GM21737 (cell line): Measurements from ENCODE around the gene ROBO1.

Source experiments
- ATAC-seq: cut with Tn5 transposase; IDR thresholded peaks from one replicate; pipeline ENCODE4 v1.9.1; 2021; ENCODE audit warnings: mild to moderate bottlenecking, moderate library complexity; ENCODE audit not compliant: unreplicated experiment

ROBO1 gene

DNA sequence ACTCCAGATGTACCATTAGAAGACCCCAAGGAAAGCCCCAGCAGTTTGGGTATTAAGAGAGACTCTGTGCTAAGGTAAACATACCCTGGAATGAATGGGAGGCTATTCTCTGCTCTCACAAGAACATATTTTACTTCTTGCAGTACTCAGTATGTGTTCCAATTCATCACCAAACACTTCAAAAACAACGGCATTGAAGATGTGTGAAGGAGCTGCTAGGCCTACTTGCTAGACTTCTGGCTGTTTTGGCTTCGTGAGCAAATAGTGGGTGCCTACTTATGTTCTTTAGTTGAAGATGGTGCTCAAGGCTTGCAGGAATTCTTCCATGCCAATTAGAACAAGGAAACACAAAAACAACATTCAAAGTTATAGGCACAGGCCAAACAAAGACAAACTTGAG, 514.5 kb downstream of the ROBO1 start:
- ATAC-seq: no peak

DNA sequence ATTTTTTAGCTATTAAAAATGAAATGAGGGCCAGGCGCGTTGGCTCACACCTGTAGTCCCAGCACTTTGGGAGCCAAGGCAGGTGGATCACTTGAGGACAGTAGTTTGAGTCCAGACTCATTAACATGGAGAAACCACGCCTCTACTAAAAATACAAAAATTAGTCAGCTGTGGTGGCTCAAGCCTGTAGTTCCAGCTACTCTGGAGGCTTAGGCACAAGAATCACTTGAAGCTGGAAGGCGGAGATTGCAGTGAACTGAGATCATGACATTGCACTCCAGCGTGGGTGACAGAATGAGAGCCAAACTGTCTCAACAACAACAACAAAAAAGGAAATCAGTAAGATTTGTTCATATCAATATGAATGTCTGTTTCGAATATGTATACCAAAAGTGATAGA, 517.1 kb downstream of the ROBO1 start:
- no peak for ATAC-seq

DNA sequence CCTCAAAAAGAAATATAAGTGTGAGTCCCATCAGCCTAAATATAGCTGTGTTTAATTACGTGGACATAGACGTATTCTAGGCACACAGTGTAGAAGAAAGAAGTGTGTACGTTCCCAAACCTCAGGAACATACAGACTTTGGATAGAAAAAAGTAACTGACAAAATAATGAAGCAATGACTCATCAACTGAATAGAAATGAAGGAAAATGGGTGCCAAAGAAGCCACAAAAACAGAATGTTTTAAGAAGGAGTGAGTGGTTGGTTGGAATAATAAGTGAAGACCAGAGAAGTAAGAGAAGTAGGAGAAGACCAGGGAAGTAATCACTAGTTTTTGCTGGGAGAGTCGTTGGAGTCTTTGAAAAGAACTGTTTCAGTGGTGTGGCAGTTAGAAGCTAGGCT, 518.1 kb downstream of the ROBO1 start:
- ATAC-seq: no peak

DNA sequence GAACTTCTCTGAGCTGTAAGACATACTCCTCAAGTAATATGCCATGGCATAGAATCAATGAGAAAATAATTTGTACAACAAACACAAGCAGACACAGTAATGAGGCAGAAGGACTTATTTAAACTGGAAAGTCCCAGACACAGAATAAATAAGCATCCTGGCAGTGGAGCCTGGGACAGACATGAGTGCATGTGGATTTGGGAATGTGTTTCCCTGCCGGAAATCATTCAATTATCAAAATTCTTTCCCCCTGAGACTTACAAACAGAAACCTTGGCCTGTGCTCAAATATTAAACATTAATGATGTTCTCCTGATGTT, 520.1 kb downstream of the ROBO1 start:
- ATAC-seq: no peak

DNA sequence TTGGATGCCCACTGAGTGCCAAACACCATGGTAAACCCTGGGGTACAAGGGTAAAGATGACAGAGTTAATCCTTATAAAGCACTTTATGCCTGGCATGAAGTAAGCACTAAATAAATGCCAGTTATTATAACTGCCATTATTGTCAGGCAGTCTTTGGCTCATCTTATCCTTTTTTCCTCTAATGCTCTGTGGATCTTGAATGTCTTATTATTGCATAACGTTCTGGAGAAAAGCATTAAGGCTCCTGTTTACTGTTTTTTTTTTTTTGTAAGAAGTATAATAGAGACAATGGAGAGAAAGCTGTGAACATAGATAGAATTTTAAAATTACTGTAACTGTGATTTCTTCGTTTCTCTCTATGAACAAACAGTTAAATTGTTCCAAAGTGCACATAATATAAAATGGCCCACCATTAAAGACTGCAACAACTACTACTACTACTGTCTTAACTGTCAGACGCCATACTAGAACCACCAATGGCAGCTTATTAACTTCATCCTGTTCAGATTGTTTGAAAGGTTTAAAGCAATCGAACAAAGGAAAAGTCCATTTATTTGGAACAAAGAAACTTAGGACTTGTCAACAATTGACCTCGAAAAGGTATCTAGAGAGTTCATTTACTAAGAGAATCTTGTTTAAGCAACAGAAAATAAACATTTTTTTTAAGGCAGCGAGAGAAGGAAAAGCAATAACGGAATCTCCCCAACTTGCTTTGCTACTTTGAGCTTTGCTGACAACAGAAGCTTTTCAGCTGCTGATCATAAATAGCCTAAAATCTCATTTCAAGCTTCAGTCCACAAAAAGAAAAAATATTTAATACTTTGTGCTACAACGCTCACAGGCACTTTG, 520.7 kb downstream of the ROBO1 start:
- ATAC-seq: no peak

DNA sequence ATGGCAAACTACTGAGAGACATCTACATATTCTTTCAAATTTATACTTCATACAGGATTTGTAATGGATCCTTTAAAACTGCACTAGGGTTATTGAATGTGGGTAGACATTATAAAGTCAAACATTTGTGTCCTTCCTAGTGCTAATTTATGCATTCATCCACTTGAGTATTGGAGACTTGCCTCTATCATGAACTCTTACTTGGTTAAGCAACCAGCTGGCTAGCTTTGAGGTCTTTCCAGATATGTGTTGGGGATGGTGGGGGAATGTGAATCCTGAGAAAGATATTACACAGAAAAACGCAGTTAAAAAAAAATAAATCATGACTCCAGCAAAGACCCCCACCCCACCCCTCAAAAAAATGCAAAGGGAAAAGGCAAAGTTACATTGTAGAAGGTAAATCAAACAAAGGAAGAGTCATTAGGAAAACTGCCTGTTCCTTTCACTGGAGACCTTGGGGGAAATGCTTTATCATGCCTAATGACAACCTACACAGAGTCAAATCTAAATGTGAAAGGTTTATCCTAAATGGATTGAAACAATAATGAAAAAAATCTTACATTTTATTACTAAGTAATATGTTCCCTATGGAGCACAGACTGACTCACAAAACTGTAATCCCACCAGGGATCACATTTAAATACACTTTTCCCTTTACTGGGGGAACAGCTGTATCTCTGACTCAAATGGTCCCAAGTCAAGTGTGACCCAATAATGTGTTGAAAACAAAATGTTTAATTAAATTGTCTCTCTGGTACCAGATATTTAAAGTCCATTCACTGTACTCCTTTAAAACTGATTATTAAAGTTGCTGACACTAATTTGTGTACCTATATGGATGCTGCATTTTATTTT, 522.3 kb downstream of the ROBO1 start:
- ATAC-seq: no peak

DNA sequence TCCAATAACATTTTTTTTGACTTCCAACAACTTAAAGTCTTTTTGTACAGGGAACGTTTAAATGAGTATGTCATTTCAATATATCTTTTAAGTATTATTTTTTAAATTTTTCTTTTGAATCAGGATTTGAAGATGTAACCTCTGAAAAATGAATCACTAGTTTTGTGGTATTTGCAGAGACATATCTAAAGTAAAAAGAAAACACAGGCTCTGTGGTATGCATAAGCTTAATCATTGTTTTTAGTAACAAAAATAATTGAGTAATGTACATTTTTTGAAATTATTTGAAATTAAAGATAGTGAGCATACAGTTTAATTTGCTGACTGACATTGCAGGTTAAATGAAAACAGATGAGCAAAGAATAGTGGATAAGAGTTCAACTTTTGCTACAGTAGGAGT, 531.3 kb downstream of the ROBO1 start:
- ATAC-seq: no peak

DNA sequence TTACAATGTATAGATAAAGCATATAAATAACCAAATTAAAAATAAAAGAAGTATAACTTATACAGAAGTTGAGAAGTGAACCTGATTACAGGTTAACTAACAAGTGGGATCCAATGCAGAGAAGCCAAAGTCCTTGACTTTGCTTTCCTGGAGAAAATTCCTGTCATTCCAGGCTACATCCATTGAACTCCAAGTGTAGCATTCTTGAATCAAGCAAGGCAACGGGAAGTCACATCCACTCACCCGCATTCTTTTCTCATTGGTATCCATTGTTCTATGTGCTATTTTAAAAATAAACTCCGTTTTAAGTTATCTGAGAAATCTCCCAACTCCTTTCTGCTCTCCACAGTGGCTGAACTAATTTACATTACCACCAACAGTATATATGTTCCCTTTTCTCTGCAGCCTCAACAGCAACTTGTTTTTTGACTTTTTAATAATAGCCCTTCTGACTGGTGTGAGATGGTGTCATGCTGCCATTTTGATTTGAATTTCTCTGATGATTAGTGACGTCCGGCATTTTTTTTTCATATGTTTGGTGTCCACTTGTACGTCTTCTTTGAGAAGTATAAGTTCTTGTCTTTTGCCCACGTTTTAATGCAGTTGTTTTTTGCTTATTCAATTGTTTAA, 534.3 kb downstream of the ROBO1 start:
- no peak for ATAC-seq

DNA sequence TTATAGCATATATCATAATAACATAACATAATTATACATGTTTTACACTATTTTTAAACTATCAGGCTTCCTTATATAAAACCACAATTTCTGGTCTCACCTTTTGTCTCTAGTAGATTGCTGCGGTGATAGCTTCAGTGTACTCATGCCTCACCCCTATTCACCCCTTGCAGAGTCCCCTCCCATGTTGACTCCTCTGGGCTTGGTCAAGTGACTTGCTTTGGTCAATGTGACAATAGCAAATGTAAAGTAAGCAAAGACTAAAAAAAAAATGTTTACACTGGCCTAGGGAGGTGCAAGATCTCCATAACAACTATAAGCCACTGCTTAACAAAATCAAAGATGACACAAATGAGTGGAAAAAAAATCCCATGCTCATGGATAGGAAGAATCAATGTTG, 537.5 kb downstream of the ROBO1 start:
- ATAC-seq: no peak

DNA sequence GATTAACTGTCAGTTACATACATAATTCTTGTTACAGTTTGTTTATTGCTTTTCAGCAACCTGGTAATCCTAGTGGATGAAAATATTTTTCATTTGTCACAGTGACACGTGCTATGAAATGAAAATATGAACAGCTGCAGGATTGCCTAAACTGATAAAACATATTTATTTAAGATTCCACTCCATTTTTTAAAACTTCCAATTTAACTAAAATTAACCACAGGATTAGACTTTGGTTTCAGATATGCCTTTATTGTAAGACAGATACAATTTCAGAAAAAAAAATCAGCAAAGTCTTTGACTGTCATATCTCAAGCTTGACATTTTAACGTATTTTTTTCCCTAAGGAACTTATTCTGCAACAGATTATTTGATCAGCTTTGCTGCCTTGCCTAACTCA, 550.7 kb downstream of the ROBO1 start:
- no peak for ATAC-seq

DNA sequence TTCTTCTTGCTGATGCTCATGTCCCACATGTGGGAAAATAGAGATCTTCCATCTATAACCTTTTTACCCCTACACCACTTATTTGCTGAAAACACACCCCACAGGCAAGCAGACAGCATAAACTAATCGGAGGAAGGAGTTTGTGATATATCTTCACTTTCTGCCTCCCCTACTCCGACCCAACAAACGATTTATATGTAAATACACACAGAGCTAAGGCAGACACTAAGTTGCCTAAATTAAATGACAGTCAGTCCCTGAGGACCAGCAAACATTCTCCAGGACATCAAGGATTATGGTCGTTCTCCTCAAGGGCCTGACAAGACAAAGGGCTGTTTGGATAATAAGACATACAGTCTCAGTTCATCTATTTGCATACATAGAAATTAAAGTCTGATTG, 552.5 kb downstream of the ROBO1 start:
- ATAC-seq: no peak

DNA sequence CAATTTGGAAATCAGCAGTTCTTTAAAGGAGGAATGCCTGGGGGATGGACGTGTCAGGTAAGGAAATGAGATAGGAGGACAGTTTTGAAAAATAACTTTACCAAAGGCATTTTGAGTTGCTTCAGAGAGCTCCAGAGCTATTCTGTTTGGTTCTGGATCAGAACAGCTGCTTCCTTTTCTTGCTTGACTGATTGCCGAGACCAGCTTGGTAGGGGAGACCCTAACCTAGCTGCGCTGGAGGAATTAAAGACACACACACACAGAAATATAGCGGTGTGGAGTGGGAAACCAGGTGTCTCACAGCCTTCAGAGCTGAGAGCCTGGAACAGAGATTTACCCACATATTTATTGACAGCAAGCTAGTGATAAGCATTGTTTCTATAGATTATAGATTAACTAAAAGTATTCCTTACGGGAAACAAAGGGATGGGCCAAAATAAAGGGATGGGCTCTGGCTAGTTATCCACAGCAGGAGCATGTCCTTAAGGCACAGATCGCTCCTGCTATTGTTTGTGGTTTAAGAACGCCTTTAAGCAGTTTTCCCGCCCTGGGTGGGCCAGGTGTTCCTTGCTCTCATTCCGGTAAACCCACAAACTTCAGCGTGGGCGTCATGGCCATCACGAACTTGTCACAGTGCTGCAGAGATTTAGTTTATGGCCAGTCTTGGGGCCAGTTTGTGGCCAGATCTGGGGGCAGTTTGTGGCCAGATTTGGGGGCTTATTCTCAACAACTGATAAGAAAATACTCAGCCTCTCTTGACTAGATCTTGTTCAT, 556.0 kb downstream of the ROBO1 start:
- ATAC-seq: no peak

DNA sequence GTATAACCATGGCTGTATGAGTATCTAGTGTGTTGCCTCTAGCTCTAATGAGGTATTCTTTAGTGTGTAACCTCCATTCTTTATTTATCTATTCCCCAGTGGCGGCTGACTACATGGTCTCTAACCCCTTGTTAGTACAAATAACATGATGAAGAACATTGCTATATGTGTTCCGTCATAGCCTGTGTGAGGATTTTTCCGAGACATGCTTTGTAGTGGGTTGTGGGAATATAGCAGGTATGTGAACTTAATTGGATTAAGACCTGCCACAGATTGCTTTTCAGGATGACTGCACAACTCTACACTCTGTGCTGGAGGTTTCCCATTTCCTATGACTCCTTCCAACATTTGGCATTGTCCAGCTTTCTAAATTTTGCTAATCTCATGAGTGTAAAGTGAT, 563.4 kb downstream of the ROBO1 start:
- no peak for ATAC-seq

DNA sequence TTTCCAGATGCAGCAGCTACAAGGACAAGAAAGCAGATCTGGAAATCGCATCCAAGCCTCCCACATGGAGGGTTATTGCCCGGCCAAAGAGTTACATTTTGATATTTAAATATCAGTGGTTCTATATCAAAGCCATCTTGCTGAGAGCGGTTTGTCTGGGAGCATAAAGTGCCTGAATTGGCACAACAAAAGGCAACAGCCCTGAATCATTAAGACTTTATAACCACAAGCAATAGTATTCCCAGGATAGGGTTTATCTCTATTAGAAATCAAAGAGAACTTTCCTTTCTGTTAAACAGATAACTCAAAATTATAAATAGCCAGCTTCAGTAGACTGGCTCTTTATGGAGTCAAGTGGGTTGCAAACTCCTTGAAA, 564.7 kb downstream of the ROBO1 start:
- no peak for ATAC-seq

DNA sequence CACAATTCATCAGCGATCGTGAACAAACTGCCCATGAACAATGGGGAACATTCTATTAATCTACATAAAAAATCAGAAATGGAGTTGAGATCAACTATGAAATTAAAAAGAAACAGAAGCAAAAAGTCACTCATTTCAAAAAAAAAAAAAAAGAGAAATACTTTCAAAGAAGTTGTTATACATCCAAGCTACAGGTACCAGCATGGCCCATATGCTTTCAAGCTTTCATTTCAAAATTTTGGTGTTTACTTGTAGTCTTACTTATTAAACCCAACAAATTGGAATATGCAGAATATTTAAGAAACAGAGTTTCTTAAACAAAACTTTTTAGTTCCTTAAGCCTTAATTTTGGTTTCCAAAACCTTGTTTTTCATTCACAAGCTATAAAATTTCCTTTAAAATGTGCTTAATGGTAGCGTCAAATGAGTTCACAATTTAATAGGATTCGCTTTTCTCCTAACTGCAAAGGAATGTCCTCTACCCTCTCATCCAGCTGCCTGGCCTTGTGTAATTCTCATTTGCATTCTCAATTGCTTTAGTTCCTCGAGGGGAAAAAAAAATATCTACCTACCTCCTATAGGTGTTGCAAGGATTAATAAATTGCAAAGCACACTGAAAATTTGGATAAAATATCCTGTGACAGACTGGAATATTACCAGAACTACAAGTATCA, 565.2 kb downstream of the ROBO1 start:
- ATAC-seq: no peak

DNA sequence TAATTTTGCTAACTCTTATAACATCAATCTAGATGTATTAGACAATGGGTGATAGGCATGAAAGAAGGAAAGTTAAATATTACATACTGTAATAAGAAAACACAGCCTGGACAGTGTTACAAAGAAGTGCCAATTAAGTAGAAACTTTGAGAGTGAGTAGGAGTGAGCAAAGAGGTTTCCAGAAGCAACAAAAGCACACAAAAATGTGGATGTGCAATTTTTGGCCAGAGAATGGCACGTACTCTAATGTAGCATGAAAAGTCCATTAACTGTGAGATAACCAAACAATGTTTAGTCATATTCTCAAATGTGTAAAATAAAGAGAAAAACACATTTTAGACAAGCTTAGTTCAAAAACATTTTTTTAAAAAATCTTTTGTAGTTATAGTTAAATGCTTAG, 567.3 kb downstream of the ROBO1 start:
- no peak for ATAC-seq

DNA sequence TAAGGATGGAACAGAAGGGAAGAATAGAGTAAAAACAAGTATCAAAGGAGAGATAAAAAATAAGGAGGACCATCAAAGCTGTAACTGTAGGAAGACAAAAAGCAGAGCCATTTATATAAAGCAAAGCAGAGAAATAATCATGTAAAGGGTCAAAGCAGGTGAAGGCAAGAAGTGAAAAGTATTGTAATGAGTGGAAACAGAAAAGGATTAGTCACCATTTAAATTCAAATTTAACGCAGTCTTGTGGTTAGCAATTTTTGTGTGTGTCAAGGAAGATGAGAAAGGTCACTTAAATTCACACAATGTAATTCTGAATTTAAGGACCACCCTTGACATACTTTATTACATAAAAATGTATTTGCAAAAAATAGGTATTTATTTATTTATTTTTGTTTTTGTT, 567.8 kb downstream of the ROBO1 start:
- no peak for ATAC-seq

DNA sequence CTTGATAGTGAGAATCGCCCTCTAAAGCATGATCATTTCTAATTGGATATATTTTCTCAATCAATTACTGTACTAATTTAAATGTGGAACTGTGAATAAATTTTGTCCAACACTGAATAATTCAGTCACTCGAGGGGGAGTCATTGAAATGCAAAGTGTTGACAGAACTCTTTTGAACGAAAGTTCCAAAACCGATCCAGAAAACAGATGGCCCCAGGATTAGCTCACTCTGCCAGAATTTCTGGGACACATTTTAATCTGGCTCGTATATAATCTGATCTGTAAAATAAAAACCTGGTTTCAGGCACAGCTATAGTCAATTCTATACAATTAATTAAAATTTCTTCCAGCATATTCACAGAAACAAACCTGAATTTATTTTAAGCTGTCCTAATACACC, 580.4 kb downstream of the ROBO1 start:
- no peak for ATAC-seq

DNA sequence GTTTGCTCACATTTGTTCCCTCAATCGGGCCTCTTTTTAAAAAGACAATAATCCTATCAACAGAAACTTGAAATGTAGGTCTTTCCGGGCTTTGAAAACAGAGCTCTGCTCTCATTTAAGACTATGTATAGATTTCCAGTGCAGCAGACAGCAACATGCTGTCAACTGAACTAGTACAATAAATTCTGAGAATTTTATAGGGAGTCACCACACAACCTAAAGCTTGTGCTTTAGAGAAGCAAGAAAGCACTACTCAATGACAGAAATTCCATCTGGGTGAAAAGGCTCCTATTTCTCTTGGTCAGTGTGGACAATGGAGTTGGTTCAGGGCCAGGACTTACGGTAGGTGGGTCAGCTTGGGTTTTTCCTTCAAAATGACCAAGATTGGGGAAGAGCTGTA, 583.5 kb downstream of the ROBO1 start:
- no peak for ATAC-seq

DNA sequence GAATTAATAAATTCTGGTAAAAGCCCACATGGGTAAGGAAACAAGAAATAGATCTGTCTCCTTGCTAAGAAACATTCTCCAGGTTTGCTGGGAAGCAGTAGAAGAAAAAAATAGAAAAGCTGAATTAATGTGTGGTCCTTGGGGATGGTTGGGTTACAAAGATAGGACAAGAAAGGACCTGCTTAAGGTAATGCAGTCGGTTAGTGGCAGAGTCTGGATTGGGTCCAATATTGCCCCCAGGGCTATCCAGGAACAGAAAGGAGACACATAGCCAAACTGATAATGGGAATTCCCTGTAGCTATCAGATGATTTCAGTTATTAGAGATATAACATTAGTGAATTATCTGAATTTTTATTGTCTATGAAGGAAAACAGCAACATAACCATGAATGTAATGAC, 584.3 kb downstream of the ROBO1 start:
- ATAC-seq: no peak
